Measurements from ENCODE around the gene GNPAT. TPM values are rescaled to one million over a fixed set of nuclear protein-coding genes. Genes with fewer than 3 reads are reported as not detected.

The GNPAT gene
- total and polyA plus RNA-seq, 2 of the 8 experiments (the other 6 are each of a cell fraction or from before 2014, with no cell fraction given) = 22.9 to 47.4 TPM

GRCh38 chr1:231226156-231226555 lies 14.9 kb upstream of the GNPAT start:
- WGBS, 2 experiments (ENCODE audit: extremely low coverage in 1 of 2, insufficient coverage in 1 of 2, insufficient read length in 1 of 2, insufficient replicate concordance in 2 of 2, low coverage in 1 of 2, low lambda C conversion rate in 2 of 2, missing lambda C conversion rate in 1 of 2) = 90% methylated on average over 7 of the region's 7 CpGs; no CpG with 5 or more reads in 1 of the 2 experiments
- no peak overlapping the region for H3K4me2 ChIP-seq (ENCODE audit: insufficient read depth in 1 of 2, low read depth in 2 of 2, low read length in 2 of 2)
- H2BK15ac ChIP-seq (ENCODE audit: low read length) = no peak overlapping the region
- H4K5ac ChIP-seq (ENCODE audit: insufficient read length, low read depth, low read length) = no peak overlapping the region
- no peak overlapping the region for H2BK20ac ChIP-seq (ENCODE audit: low read length)
- no peak overlapping the region for H3K14ac ChIP-seq (ENCODE audit: insufficient read length)
- H4K91ac ChIP-seq (replicated peaks; ENCODE audit: insufficient read length, low read length) = no peak overlapping the region
- CTCF ChIA-PET (ENCODE audit: partially characterized antibody) = interaction anchor here (0.6 to 1.9 kb wide), 4 partner anchors 20 to 406 kb away, joined by 3 to 5 read pairs (median 3); no protein-coding TSS in a partner anchor
- FAIRE-seq = no peak
- H2AK5ac ChIP-seq (ENCODE audit: low read depth, low read length) = no peak overlapping the region
- no peak overlapping the region for H3K23ac ChIP-seq (ENCODE audit: insufficient read length)
- H2AFZ ChIP-seq (ENCODE audit: low read length) = no peak overlapping the region
- no peak for DNase-seq (ENCODE audit: low read depth in 1 of 2, low spot score in 2 of 2)
- no peak overlapping the region for H3K4ac ChIP-seq (replicated peaks; ENCODE audit: insufficient read length, low read depth, low read length)
- no peak overlapping the region for H3K27ac ChIP-seq (ENCODE audit: low read depth, low read length)
- H3K27me3 ChIP-seq (replicated peaks in 1 of 4; ENCODE audit: control insufficient read depth in 3 of 4, extremely low read depth in 1 of 4, insufficient read depth in 3 of 4, low read length in 3 of 4) = no peaks in the 10 kb centered on the region
- POLR2A ChIA-PET (ENCODE audit: partially characterized antibody) = no interaction called here
- TF ChIP-seq BCL11A (IDR thresholded peaks at IDR 0.05; ENCODE audit: low read depth in 2 of 2, low read length in 2 of 2) = no peak
- H3K18ac ChIP-seq (ENCODE audit: extremely low read depth, low read length) = no peak overlapping the region
- H2BK5ac ChIP-seq (ENCODE audit: low read depth, low read length) = no peak overlapping the region
- H2BK120ac ChIP-seq (replicated peaks; ENCODE audit: low read depth, low read length) = no peak overlapping the region
- H4K8ac ChIP-seq (ENCODE audit: extremely low read depth, insufficient read depth, low read length) = no peak overlapping the region
- no peaks in the 10 kb centered on the region for H3K23me2 ChIP-seq (ENCODE audit: low read depth, low read length)
- H3K9ac ChIP-seq (replicated peaks in 1 of 4; ENCODE audit: extremely low read depth in 1 of 4, low read depth in 3 of 4, low read length in 3 of 4) = no peak overlapping the region
- no peak overlapping the region for H3K4me3 ChIP-seq (ENCODE audit: extremely low read depth in 1 of 4, insufficient read depth in 2 of 4, low read depth in 3 of 4, low read length in 4 of 4)
- H3K9me3 ChIP-seq (ENCODE audit: insufficient read depth in 2 of 2, low read depth in 1 of 2, low read length in 1 of 2) = no peaks in the 10 kb centered on the region
- no peaks in the 10 kb centered on the region for H3K79me1 ChIP-seq (ENCODE audit: low read depth, low read length)
- H3K79me2 ChIP-seq (ENCODE audit: control insufficient read depth in 1 of 2, insufficient read depth in 2 of 2, low read length in 2 of 2) = no peaks in the 10 kb centered on the region
- H3K36me3 ChIP-seq (ENCODE audit: control insufficient read depth in 2 of 4, insufficient read depth in 4 of 4, low read length in 3 of 4) = peaks cover 0 to 23% (median 14%) of the 10 kb centered on the region in 4 experiments; a peak in 6 of 8 replicates
- H2BK12ac ChIP-seq (ENCODE audit: low read depth, low read length) = no peak overlapping the region
- no peaks in the 10 kb centered on the region for H3K4me1 ChIP-seq (replicated peaks in 1 of 4; ENCODE audit: control insufficient read depth in 3 of 4, insufficient read depth in 4 of 4, low read length in 3 of 4)
- H3K56ac ChIP-seq (replicated peaks; ENCODE audit: insufficient read length, low read depth, low read length) = no peak overlapping the region
- H4K20me1 ChIP-seq (replicated peaks in 1 of 2; ENCODE audit: control insufficient read depth in 1 of 2, insufficient read depth in 2 of 2, low read length in 2 of 2) = no peaks in the 10 kb centered on the region
